Measurements from ENCODE around the gene PIM2. TPM values are rescaled to one million over a fixed set of nuclear protein-coding genes. Genes with fewer than 3 reads are reported as not detected.
A peak's percentile ranks its signal among the peaks of the same experiment; 100 is the strongest.

Gene PIM2
- total and polyA plus RNA-seq, 2 of the 13 experiments (the other 11 are each of a cell fraction or from before 2014, with no cell fraction given) = 14.4 to 15.8 TPM

DNA sequence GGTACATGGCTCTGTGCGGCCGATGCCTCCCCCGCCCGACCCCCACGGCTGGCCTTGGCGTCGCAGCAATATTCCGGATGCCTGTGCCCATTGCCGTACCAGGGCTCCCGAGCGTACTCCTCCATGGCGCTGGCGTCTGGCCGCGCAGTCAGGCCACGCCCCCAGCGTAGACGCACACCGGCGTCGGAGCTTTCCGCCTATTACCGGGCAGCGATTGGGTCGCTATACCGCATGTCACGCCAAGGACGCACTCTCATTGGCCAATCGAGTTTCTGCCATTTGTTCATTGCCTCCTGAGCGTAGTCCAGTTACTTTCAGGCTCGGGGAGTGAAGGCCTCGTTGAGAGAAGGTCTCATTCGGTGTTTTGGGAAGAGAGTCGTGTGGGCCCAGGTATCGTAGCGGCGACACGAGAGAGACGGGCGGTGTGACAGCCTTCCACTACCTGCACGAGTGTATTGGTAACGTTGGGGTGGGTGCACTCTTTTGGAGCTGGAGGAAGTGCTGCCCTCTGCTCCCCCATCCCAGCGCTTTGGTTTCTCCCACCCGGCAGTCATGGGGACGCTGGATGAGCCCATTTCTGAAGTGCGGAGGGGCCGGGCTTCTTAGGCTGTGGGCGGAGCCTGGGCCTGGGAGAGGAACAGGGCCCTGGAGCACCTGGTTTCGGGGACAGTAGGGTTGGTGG is 21.1 kb downstream of the PIM2 start, which contains the start of the genes PQBP1 and TIMM17B (continued):
- TF ChIP-seq, protein P1, sequence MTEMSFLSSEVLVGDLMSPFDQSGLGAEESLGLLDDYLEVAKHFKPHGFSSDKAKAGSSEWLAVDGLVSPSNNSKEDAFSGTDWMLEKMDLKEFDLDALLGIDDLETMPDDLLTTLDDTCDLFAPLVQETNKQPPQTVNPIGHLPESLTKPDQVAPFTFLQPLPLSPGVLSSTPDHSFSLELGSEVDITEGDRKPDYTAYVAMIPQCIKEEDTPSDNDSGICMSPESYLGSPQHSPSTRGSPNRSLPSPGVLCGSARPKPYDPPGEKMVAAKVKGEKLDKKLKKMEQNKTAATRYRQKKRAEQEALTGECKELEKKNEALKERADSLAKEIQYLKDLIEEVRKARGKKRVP (CRISPR knock-in tag; IDR thresholded peaks at IDR 0.05) = no peak
- no peak for TF ChIP-seq TCF12 (IDR thresholded peaks at IDR 0.05)
- no peak for TF ChIP-seq TCF12 (CRISPR knock-in tag; IDR thresholded peaks at IDR 0.05)
- TF ChIP-seq ZNF383 (CRISPR knock-in tag; IDR thresholded peaks at IDR 0.05; ENCODE audit: borderline replicate concordance) = no peak
- no peak for TF ChIP-seq MBD4 (IDR thresholded peaks at IDR 0.05; ENCODE audit: borderline replicate concordance, low read length)
- TF ChIP-seq ZNF224 (CRISPR knock-in tag; IDR thresholded peaks at IDR 0.05) = no peak
- peak; percentile 19; the same call in 1 of the 2 replicates for TF ChIP-seq MYC (CRISPR knock-in tag; IDR thresholded peaks at IDR 0.05; ENCODE audit: borderline replicate concordance)
- TF ChIP-seq SRSF9 (IDR thresholded peaks at IDR 0.05; ENCODE audit: borderline replicate concordance, insufficient read depth, low read depth, low read length, poor library complexity, severe bottlenecking) = no peak
- no peak for TF ChIP-seq ZNF782 (CRISPR knock-in tag; IDR thresholded peaks at IDR 0.05; ENCODE audit: borderline replicate concordance)
- no peak for TF ChIP-seq IKZF4 (CRISPR knock-in tag; IDR thresholded peaks at IDR 0.05; ENCODE audit: borderline replicate concordance, low read depth, not compliant biosample characterization)
- TF ChIP-seq SNAPC2 (CRISPR knock-in tag; IDR thresholded peaks at IDR 0.05) = 0 out of 2 replicates have a peak, but pooled peaks have one; percentile 63
- TF ChIP-seq DR1 (CRISPR knock-in tag; IDR thresholded peaks at IDR 0.05) = peak; percentile 34; the same call in 1 of the 2 replicates
- TF ChIP-seq, protein P2, sequence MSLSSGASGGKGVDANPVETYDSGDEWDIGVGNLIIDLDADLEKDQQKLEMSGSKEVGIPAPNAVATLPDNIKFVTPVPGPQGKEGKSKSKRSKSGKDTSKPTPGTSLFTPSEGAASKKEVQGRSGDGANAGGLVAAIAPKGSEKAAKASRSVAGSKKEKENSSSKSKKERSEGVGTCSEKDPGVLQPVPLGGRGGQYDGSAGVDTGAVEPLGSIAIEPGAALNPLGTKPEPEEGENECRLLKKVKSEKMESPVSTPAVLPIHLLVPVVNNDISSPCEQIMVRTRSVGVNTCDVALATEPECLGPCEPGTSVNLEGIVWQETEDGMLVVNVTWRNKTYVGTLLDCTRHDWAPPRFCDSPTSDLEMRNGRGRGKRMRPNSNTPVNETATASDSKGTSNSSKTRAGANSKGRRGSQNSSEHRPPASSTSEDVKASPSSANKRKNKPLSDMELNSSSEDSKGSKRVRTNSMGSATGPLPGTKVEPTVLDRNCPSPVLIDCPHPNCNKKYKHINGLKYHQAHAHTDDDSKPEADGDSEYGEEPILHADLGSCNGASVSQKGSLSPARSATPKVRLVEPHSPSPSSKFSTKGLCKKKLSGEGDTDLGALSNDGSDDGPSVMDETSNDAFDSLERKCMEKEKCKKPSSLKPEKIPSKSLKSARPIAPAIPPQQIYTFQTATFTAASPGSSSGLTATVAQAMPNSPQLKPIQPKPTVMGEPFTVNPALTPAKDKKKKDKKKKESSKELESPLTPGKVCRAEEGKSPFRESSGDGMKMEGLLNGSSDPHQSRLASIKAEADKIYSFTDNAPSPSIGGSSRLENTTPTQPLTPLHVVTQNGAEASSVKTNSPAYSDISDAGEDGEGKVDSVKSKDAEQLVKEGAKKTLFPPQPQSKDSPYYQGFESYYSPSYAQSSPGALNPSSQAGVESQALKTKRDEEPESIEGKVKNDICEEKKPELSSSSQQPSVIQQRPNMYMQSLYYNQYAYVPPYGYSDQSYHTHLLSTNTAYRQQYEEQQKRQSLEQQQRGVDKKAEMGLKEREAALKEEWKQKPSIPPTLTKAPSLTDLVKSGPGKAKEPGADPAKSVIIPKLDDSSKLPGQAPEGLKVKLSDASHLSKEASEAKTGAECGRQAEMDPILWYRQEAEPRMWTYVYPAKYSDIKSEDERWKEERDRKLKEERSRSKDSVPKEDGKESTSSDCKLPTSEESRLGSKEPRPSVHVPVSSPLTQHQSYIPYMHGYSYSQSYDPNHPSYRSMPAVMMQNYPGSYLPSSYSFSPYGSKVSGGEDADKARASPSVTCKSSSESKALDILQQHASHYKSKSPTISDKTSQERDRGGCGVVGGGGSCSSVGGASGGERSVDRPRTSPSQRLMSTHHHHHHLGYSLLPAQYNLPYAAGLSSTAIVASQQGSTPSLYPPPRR (CRISPR knock-in tag; IDR thresholded peaks at IDR 0.05; ENCODE audit: borderline replicate concordance) = no peak
- no peak for TF ChIP-seq MEF2D (CRISPR knock-in tag; IDR thresholded peaks at IDR 0.05)
- TF ChIP-seq HNRNPK (IDR thresholded peaks at IDR 0.05; ENCODE audit: low read depth, low read length, poor library complexity, severe bottlenecking) = no peak
- peak; percentile 64; the same call in 1 of the 2 replicates for TF ChIP-seq FOXC1 (CRISPR knock-in tag; IDR thresholded peaks at IDR 0.05; ENCODE audit: borderline replicate concordance)
- TF ChIP-seq HDAC1 (CRISPR knock-in tag; IDR thresholded peaks at IDR 0.05) = 0 out of 2 replicates have a peak, but pooled peaks have one; percentile 8
- TF ChIP-seq TAF15 (IDR thresholded peaks at IDR 0.05; ENCODE audit: low read depth, low read length, poor library complexity, severe bottlenecking) = no peak
- 0 out of 2 replicates have a peak, but pooled peaks have one; percentile 21 for TF ChIP-seq SALL2 (CRISPR knock-in tag; IDR thresholded peaks at IDR 0.05)
- TF ChIP-seq, protein P3, sequence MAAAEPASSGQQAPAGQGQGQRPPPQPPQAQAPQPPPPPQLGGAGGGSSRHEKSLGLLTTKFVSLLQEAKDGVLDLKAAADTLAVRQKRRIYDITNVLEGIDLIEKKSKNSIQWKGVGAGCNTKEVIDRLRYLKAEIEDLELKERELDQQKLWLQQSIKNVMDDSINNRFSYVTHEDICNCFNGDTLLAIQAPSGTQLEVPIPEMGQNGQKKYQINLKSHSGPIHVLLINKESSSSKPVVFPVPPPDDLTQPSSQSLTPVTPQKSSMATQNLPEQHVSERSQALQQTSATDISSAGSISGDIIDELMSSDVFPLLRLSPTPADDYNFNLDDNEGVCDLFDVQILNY (CRISPR knock-in tag; conservative IDR thresholded peaks at IDR 0.05) = no peak
- TF ChIP-seq PHF8 (CRISPR knock-in tag; IDR thresholded peaks at IDR 0.05) = peak; percentile 80
- no peak for TF ChIP-seq ZNF460 (CRISPR knock-in tag; IDR thresholded peaks at IDR 0.05; ENCODE audit: borderline replicate concordance)
- TF ChIP-seq ZNF672 (CRISPR knock-in tag; IDR thresholded peaks at IDR 0.05) = no peak

Data from HepG2 (cell line).